Endodermal cell (in vitro differentiated cells): ENCODE measurements around the gene CRISPLD2. TPM values are rescaled to one million over a fixed set of nuclear protein-coding genes. Genes with fewer than 3 reads are reported as not detected.

Source experiments
- DNase-seq: peaks from one replicate; pipeline ENCODE4 v3.0.0-alpha.2; 2017
- H3K27ac ChIP-seq: 2 replicates; pipeline ENCODE4 v1.5.1; 2013; ENCODE audit warnings: mild to moderate bottlenecking, low read depth, low read length, moderate library complexity
- H3K27me3 ChIP-seq: 2 replicates; pipeline ENCODE4 v1.6.1; 2013; ENCODE audit warnings: mild to moderate bottlenecking, low read length, moderate library complexity; ENCODE audit not compliant: insufficient read depth, control insufficient read depth, poor library complexity, severe bottlenecking
- H3K36me3 ChIP-seq: 2 replicates; pipeline ENCODE4 v1.7.0; 2013; ENCODE audit warnings: mild to moderate bottlenecking, low read length, moderate library complexity; ENCODE audit not compliant: control insufficient read depth, insufficient read depth
- H3K4me1 ChIP-seq: one replicate; pipeline ENCODE4 v1.7.0; 2013; ENCODE audit warnings: low read length; ENCODE audit not compliant: control insufficient read depth, insufficient read depth
- H3K4me3 ChIP-seq: 2 replicates; pipeline ENCODE4 v1.5.1; 2013; ENCODE audit warnings: mild to moderate bottlenecking, low read length, moderate library complexity
- H3K9ac ChIP-seq: 2 replicates; pipeline ENCODE4 v1.6.1; 2013; ENCODE audit warnings: mild to moderate bottlenecking, low read length, moderate library complexity; ENCODE audit not compliant: poor library complexity, severe bottlenecking; ENCODE audit errors: extremely low read depth
- H3K9me3 ChIP-seq: 2 replicates; pipeline ENCODE4 v1.6.1; 2013; ENCODE audit warnings: mild to moderate bottlenecking, low read length, moderate library complexity; ENCODE audit not compliant: control insufficient read depth
- H3K27ac Mint-ChIP-seq: 2 replicates; pipeline ENCODE4 v1.8.0; 2020; ENCODE audit warnings: mixed read lengths
- H3K27me3 Mint-ChIP-seq: 2 replicates; pipeline ENCODE4 v1.8.0; 2021; ENCODE audit warnings: mild to moderate bottlenecking, mixed read lengths; ENCODE audit not compliant: insufficient read depth
- H3K36me3 Mint-ChIP-seq: 2 replicates; pipeline ENCODE4 v1.8.0; 2020; ENCODE audit warnings: low read depth, mixed read lengths
- H3K4me1 Mint-ChIP-seq: 2 replicates; pipeline ENCODE4 v1.8.0; 2020; ENCODE audit warnings: mixed read lengths
- H3K4me3 Mint-ChIP-seq: 2 replicates; pipeline ENCODE4 v1.8.0; 2020; ENCODE audit warnings: mild to moderate bottlenecking, moderate library complexity, mixed read lengths
- H3K9me3 Mint-ChIP-seq: 2 replicates; pipeline ENCODE4 v1.8.0; 2020; ENCODE audit warnings: mild to moderate bottlenecking, mixed read lengths
- CTCF ChIP-seq: fragments of 200-600 bp; sonication (generic); conservative IDR thresholded peaks from 2 replicates; pipeline ENCODE4 v1.5.0; 2021; ENCODE audit warnings: antibody characterized with exemption, mild to moderate bottlenecking
- WGBS, 2 experiments: methylation state at CpG; one replicate each; pipeline versions ENCODE4 v1.1.5 to v1.1.7; 2013; ENCODE audit warnings: missing lambda C conversion rate in 2 of 2, mixed read lengths in 1 of 2; ENCODE audit not compliant: insufficient coverage in 1 of 2, insufficient read length in 1 of 2; 5-methylcytosine and 5-hydroxymethylcytosine counted together
- total RNA-seq, 2 donors: library from RNA; stranded (reverse); fragmentation: NEBNext Ultra II Directional in 1 of 2; extraction: Animal tissue kit (Norgen Biotek cat#: 25700) in 1 of 2; gene quantifications; 2 replicates in 1 of 2; 3 replicates in 1 of 2; pipeline ENCODE4 v1.2.1, GENCODE V29; 2021

CRISPLD2 gene
- total RNA-seq, 2 donors from 2014 or later: 5.0 to 9.3 TPM

- TF ChIP-seq CTCF: no peak
- H3K27me3 Mint-ChIP-seq: no peaks in the 10 kb centered on the region
- Histone ChIP-seq H3K4me3 (no peak overlapping the region), H3K4me1 (no peaks in the 10 kb centered on the region), H3K9me3 (no peaks in the 10 kb centered on the region), H3K27me3 (no peaks in the 10 kb centered on the region), H3K9ac (no peak overlapping the region), H3K27ac (no peak overlapping the region), H3K36me3 (peaks cover 95% of the 10 kb centered on the region)
- H3K27ac Mint-ChIP-seq: peak overlapping the region; percentile 10
- no peaks in the 10 kb centered on the region for H3K4me1 Mint-ChIP-seq
- no peak overlapping the region for H3K4me3 Mint-ChIP-seq
- WGBS, 2 experiments: 96% methylated on average over 12 to 14 of the region's 14 CpGs
- DNase-seq: no peak
- H3K36me3 Mint-ChIP-seq: peaks cover 76% of the 10 kb centered on the region
- H3K9me3 Mint-ChIP-seq: no peaks in the 10 kb centered on the region
These were observed 44.4 kb upstream of the CRISPLD2 start for GRCh38 chr16:84775262-84775810.

- H3K27me3 ChIP-seq: no peaks in the 10 kb centered on the region
- Mint-ChIP-seq H3K27me3 (no peaks in the 10 kb centered on the region), H3K4me1 (no peaks in the 10 kb centered on the region), H3K27ac (no peak overlapping the region), H3K36me3 (peaks cover 66% of the 10 kb centered on the region), H3K9me3 (no peaks in the 10 kb centered on the region), H3K4me3 (no peak overlapping the region)
- TF ChIP-seq CTCF: no peak
- H3K4me1 ChIP-seq: no peaks in the 10 kb centered on the region
- peaks cover 80% of the 10 kb centered on the region for H3K36me3 ChIP-seq
- no peak for DNase-seq
- H3K9ac ChIP-seq: no peak overlapping the region
- no peaks in the 10 kb centered on the region for H3K9me3 ChIP-seq
- H3K27ac ChIP-seq: no peak overlapping the region
- WGBS, 2 experiments: 93 to 94% methylated on average over 4 to 5 of the region's 5 CpGs
- no peak overlapping the region for H3K4me3 ChIP-seq
These were observed 42.4 kb upstream of the CRISPLD2 start for GRCh38 chr16:84777435-84777834.

GRCh38 chr16:84778720-84779119 is 41.1 kb upstream of the CRISPLD2 start:
- WGBS, 2 experiments: 98 to 100% methylated on average over 13 to 18 of the region's 18 CpGs
- no peaks in the 10 kb centered on the region for H3K9me3 Mint-ChIP-seq

More at GRCh38 chr16:84778720-84779119, 41.1 kb upstream of the CRISPLD2 start:
- H3K27me3 ChIP-seq: no peaks in the 10 kb centered on the region
- Mint-ChIP-seq H3K36me3 (peaks cover 55% of the 10 kb centered on the region), H3K4me3 (no peak overlapping the region), H3K27me3 (no peaks in the 10 kb centered on the region), H3K27ac (no peak overlapping the region), H3K4me1 (no peaks in the 10 kb centered on the region)
- no peaks in the 10 kb centered on the region for H3K9me3 ChIP-seq
- no peak for DNase-seq
- H3K4me1 ChIP-seq: no peaks in the 10 kb centered on the region
- no peak overlapping the region for H3K27ac ChIP-seq
- no peak overlapping the region for H3K4me3 ChIP-seq
- H3K36me3 ChIP-seq: peaks cover 67% of the 10 kb centered on the region
- no peak overlapping the region for H3K9ac ChIP-seq
- no peak for TF ChIP-seq CTCF
